Measurements from ENCODE around the gene ELAVL4.

ELAVL4 gene

DNA sequence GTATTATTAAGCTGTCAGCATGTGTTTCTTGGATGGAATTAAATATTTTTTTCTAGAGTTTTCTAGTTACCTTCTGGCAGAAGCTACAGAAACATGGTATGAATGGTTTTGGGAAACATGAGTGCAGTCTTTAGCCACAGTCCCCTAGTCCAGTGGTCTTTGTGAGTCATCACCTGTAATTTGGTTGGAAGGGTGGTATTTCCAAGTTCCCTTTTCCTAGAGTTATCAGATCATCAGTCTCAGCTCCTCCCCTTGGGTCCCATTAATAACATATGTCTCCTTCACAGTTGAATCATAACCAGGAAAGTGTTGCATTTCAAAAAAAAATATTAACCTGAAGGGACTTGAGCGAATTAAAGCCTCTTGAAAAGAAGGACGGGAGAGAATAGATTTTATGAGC lies 27.0 kb downstream of the ELAVL4 start:
- no peak for DNase-seq (ENCODE audit: low read depth in 2 of 2)

DNA sequence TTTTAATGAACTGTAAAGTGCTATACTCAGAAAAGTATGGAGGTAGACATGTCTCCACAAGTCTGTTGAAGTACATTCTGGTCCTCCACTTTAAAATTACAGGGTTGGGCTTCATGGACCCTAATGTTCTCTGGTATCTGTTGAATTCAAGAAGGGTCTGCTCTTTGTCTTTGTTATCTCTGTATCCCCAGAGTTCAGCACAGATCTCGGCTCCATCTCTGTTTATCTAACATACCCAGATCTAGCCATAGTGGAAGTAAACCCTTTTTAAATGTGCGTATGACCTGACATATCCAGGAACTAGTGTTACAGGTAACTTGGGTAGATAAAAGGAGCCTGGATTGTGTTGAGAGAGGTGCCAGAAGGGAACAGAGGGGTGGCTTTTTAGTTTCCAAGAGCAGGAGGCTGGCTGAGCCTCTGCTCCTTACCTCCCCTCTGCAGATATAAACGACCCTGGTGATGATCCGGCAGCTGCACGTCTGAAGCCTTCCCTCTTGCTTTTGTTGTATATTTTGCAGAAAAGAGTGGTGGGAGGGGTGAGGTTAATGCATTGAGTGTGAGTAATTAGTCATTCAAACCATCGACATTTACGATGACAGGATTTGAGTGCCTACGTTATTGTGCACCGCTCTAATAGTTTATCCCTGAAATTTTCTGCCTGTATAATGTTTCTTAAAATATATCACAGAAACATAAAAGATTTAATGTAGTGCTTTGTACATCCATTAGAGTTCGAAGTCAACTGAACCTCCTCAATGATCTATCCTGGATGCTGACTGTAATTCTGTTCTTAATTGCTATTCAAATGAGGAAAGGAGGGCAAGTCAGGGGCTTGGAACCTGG lies 30.8 kb downstream of the ELAVL4 start:
- TF ChIP-seq, protein P1, sequence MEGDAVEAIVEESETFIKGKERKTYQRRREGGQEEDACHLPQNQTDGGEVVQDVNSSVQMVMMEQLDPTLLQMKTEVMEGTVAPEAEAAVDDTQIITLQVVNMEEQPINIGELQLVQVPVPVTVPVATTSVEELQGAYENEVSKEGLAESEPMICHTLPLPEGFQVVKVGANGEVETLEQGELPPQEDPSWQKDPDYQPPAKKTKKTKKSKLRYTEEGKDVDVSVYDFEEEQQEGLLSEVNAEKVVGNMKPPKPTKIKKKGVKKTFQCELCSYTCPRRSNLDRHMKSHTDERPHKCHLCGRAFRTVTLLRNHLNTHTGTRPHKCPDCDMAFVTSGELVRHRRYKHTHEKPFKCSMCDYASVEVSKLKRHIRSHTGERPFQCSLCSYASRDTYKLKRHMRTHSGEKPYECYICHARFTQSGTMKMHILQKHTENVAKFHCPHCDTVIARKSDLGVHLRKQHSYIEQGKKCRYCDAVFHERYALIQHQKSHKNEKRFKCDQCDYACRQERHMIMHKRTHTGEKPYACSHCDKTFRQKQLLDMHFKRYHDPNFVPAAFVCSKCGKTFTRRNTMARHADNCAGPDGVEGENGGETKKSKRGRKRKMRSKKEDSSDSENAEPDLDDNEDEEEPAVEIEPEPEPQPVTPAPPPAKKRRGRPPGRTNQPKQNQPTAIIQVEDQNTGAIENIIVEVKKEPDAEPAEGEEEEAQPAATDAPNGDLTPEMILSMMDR (IDR thresholded peaks at IDR 0.05; ENCODE audit: low read depth, low read length) = no peak
- no peak overlapping the region for H3K4me3 ChIP-seq (replicated peaks in 1 of 2; ENCODE audit: low read depth in 2 of 2, low read length in 2 of 2)
- no peak for DNase-seq (ENCODE audit: low read depth in 2 of 2)

More for the DNA sequence above, 27.0 kb downstream of the ELAVL4 start:
- H3K4me3 ChIP-seq (replicated peaks in 1 of 2; ENCODE audit: low read depth in 2 of 2, low read length in 2 of 2) = no peak overlapping the region
- TF ChIP-seq, protein P1 (IDR thresholded peaks at IDR 0.05; ENCODE audit: low read depth, low read length) = no peak

DNA sequence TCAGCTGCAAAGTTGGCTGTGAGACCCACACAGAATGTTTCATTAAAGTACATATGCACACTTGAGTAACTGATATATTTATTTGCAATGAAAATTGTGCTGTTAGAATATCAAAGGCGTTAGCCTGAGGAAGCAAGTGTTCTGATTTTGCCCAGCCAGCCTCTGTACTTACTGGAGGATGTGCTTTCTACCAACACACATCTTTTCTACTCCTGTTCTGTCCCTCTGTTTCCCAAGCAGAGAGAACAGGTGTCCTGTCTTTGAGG lies 31.4 kb downstream of the ELAVL4 start:
- H3K4me3 ChIP-seq (replicated peaks in 1 of 2; ENCODE audit: low read depth in 2 of 2, low read length in 2 of 2) = no peak overlapping the region
- TF ChIP-seq, protein P1 (IDR thresholded peaks at IDR 0.05; ENCODE audit: low read depth, low read length) = no peak
- no peak for DNase-seq (ENCODE audit: low read depth in 2 of 2)

DNA sequence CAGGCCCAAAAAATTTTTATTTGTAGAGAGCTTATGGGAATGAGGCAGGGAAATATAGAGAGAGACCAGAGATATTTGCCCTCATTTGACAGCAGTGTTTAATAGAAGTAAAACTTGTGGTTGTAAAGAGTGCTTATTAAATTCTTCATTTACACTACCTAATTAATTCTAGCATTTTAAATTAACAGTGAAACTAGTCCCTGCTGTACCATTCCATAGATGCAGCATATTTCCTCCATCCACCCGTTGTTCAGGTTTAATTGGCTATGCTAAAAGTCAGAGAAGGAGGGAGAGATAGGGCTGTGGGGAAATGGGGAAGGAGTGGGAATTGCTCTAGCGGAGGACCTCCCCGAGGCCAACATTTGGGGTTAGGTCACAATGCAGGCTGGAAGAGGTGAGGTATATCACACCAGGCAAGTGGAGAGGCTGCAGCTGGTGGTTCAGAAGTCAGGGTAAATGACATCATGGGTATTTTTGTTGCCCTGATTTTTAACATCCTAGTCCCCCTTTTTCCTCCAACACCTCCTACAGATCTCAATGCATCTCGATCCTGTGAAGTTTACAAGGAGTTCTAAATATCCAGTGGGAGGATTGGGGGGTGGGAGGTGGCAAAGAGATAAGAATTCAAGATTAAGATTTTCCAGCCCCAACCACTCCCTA lies 38.6 kb downstream of the ELAVL4 start:
- TF ChIP-seq, protein P1 (IDR thresholded peaks at IDR 0.05; ENCODE audit: low read depth, low read length) = no peak
- no peak overlapping the region for H3K4me3 ChIP-seq (replicated peaks in 1 of 2; ENCODE audit: low read depth in 2 of 2, low read length in 2 of 2)
- no peak for DNase-seq (ENCODE audit: low read depth in 2 of 2)

DNA sequence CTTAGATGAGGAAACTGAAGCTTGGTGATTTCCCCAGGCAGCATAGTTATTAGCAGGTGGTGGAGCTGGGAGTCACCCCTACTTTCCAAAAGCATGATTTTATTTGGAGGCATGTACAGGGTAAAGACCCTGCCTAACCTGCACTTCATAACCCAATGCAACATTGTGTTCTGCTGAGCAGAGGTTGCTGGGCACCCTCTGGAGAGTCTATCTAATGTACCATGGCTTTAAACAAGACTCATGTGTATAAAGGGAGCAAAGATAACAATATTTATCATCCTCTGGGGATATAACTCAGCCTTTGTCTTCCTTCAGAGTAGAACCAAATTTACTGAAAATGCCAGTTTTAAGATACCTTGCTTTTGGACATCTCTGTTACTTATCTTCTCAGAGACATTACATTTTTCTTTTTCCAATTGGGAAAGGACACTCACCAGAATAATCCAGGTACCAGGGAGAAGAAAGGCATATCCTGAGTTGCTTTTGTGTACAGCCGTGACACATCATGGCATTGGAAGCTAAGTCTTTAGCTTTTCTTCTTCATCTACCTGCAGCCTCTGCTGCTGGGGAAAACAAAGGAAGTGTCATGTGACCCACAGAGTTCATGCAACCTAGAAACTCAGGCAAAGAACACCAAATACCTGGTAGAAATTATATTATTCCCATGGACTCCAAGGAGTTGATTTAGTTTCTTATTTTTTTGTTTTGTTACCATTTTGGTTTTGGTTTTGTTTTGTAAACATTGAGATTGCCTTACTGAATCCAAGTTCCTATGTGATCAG lies 39.6 kb downstream of the ELAVL4 start:
- TF ChIP-seq, protein P1 (IDR thresholded peaks at IDR 0.05; ENCODE audit: low read depth, low read length) = no peak
- no peak for DNase-seq (ENCODE audit: low read depth in 2 of 2)
- H3K4me3 ChIP-seq (replicated peaks in 1 of 2; ENCODE audit: low read depth in 2 of 2, low read length in 2 of 2) = no peak overlapping the region

DNA sequence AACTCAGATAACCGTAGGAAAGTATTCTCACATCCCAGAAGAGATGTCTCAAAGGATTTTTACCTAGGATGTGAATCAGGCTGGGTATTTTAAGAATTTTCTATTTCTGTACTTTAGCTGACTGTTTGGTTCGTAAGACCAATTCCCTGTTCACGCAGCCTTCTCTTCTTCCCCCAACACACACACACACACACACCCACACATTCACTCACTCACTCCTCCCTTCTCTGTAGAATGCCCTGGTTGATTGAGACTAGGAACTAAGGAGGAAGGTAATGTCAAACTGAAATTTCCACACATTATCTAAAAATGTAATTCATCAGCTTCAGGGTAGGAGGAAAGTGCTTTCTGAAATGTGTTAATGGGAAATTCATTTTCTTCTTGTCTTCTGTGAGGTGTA lies 43.5 kb downstream of the ELAVL4 start:
- TF ChIP-seq, protein P1 (IDR thresholded peaks at IDR 0.05; ENCODE audit: low read depth, low read length) = no peak
- H3K4me3 ChIP-seq (replicated peaks in 1 of 2; ENCODE audit: low read depth in 2 of 2, low read length in 2 of 2) = no peak overlapping the region
- DNase-seq (ENCODE audit: low read depth in 2 of 2) = no peak

All from cardiac fibroblast (primary cell).